ENCODE measurements around the gene PDZD4. TPM values are rescaled to one million over a fixed set of nuclear protein-coding genes. Genes with fewer than 3 reads are reported as not detected.

PDZD4 gene
- total RNA-seq, 2 donors from 2014 or later = 2.1 to 7.1 TPM

DNA sequence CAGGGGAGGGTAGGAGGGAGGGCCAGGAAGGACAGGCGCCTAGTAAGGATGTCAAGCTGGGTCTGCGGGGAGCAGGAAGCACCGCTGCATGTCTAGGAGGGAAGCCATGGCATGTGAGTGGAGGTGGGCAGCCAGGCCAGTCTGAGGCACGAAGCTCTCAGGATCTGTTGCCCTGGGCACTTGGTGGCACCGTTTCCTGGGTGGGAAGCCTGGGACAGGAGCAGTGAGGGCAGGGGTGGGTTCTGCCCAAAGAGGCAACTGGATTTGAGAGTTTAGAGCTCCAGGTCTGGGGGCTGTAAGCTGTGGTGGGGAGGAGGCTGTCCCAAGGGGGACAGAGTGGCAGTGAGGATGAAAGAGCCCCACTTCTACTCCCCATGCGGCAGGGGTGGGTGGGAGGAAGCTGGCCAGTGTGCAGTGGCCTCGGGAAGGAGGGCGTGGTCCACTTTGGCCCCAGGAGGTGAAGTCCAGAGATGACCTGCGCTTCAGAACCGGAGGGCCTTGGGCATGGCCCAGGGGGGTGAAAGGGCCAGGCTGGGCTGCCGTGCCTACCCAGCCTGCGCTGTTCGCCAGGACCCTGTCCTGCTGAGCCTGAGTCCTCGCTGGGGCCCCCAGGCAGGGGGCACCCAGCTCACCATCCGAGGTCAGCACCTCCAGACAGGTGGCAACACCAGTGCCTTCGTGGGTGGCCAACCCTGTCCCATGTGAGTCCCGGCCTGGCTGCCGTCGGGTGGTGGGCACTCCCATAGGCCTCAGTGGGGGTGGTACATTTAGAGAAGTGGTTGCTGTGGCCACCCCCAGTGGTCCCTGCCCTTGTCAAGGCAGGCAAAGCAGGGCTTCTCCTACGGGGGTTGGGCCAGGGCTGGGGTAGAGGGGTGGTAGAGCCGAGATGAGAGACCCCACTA is 57.8 kb downstream of the PDZD4 start:
- no peak overlapping the region for H3K27ac ChIP-seq
- H3K4me3 ChIP-seq = no peak overlapping the region
- no peak for DNase-seq (ENCODE audit: low spot score)
- no peaks in the 10 kb centered on the region for H3K27me3 ChIP-seq
- no peaks in the 10 kb centered on the region for H3K4me1 ChIP-seq
- no peaks in the 10 kb centered on the region for H3K9me3 ChIP-seq
- TF ChIP-seq, protein P1, sequence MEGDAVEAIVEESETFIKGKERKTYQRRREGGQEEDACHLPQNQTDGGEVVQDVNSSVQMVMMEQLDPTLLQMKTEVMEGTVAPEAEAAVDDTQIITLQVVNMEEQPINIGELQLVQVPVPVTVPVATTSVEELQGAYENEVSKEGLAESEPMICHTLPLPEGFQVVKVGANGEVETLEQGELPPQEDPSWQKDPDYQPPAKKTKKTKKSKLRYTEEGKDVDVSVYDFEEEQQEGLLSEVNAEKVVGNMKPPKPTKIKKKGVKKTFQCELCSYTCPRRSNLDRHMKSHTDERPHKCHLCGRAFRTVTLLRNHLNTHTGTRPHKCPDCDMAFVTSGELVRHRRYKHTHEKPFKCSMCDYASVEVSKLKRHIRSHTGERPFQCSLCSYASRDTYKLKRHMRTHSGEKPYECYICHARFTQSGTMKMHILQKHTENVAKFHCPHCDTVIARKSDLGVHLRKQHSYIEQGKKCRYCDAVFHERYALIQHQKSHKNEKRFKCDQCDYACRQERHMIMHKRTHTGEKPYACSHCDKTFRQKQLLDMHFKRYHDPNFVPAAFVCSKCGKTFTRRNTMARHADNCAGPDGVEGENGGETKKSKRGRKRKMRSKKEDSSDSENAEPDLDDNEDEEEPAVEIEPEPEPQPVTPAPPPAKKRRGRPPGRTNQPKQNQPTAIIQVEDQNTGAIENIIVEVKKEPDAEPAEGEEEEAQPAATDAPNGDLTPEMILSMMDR (IDR thresholded peaks at IDR 0.05) = no peak
- H3K36me3 ChIP-seq = no peaks in the 10 kb centered on the region

DNA sequence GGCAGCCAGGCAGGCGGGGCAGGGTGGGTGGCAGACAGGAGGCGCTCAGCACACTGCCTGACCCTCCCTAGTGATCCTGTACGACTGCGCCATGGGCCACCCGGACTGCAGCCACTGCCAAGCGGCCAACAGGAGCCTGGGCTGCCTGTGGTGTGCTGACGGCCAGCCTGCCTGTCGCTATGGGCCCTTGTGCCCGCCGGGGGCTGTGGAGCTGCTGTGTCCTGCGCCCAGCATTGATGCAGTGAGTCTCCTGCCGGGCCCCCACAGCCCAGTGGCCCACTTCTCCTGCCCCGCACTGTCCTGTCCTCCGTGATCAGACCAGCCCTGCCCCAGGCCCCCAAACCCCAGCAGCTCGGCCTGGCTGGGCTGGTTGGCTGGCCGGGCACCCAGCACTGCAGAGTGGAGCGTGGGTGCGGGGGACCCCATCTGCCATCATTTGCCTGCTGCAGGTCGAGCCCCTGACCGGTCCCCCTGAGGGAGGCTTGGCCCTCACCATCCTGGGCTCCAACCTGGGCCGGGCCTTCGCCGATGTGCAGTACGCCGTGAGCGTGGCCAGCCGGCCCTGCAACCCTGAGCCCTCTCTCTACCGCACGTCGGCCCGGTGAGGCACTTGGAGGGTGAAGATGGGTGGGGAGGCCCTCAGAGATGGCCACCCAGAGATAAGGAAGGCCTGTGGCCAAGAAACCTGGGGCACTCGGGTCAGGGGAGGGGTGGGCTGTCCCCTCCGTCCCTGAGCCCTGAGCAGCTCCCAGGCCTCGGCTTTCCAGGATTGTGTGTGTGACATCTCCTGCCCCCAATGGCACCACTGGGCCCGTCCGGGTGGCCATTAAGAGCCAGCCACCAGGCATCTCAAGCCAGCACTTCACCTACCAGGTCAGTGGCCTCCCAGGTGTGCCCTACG is 58.7 kb downstream of the PDZD4 start:
- no peaks in the 10 kb centered on the region for H3K9me3 ChIP-seq
- H3K27me3 ChIP-seq = no peaks in the 10 kb centered on the region
- DNase-seq (ENCODE audit: low spot score) = no peak
- TF ChIP-seq, protein P1 (IDR thresholded peaks at IDR 0.05) = no peak
- H3K4me3 ChIP-seq = no peak overlapping the region
- no peak overlapping the region for H3K27ac ChIP-seq
- no peaks in the 10 kb centered on the region for H3K36me3 ChIP-seq
- H3K4me1 ChIP-seq = no peaks in the 10 kb centered on the region

DNA sequence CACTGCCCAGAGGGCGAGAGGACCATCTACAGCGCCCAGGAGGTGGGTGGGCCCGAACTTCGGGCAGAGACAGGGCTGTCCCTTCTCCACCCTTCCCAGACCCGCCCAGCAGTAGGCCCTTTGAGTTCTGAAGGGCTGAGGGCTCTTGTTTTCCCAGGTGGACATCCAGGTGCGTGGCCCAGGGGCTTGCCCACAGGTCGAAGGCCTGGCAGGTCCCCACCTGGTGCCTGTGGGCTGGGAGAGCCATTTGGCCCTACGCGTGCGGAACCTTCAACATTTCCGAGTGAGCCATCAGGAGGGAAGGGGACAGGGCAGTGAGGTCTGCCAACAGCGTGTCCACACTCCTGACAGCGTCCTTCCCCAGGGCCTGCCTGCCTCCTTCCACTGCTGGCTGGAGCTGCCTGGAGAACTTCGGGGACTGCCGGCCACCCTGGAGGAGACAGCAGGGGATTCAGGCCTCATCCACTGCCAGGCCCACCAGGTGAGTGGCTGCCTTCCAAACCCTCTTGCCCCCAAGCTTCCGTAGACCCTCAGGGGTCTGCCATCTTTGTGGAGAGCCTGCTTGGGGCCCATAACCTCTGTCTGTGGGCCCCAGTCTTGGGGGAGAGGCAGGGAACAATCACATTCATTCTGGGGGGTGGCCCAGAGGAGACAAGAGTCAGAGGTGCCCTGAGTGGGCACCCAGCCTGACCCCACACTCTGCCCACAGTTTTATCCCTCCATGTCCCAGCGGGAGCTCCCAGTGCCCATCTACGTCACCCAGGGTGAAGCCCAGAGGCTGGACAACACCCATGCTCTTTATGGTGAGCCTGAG is 59.5 kb downstream of the PDZD4 start:
- Histone ChIP-seq H3K27me3 (no peaks in the 10 kb centered on the region), H3K9me3 (no peaks in the 10 kb centered on the region), H3K27ac (no peak overlapping the region), H3K4me3 (no peak overlapping the region), H3K4me1 (peaks cover 0 to 3% of the 10 kb centered on the region in 2 donors), H3K36me3 (no peaks in the 10 kb centered on the region)
- TF ChIP-seq, protein P1 (IDR thresholded peaks at IDR 0.05) = no peak
- DNase-seq (ENCODE audit: low spot score) = no peak

DNA sequence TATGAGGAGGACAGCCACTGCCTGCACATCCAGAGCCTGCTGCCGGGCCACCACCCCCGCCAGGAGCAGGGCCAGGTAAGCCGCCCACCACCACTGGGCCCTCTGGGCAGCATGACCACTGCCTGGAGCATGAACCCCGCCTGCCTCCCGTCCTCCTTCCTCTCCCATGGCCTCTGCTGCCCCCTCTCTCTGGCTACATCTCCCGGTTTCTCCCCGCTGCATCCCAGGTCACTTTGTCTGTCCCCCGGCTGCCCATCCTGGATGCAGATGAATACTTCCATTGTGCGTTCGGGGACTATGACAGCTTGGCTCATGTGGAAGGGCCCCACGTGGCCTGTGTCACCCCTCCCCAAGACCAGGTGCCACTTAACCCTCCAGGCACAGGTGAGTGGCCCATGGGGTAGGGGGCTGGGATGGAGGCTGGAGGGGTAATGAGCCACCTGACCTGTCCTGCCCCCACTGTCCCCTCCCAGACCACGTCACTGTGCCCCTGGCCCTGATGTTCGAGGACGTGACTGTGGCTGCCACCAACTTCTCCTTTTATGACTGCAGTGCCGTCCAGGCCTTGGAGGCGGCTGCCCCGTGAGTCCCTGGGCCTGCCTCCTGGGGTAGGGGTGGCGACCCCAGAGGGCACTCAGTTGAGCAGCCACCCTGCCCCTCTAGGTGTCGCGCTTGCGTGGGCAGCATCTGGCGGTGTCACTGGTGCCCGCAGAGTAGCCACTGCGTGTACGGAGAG is 60.3 kb downstream of the PDZD4 start:
- no peaks in the 10 kb centered on the region for H3K27me3 ChIP-seq
- H3K4me3 ChIP-seq = no peak overlapping the region
- no peaks in the 10 kb centered on the region for H3K9me3 ChIP-seq
- TF ChIP-seq, protein P1 (IDR thresholded peaks at IDR 0.05) = no peak
- H3K27ac ChIP-seq = no peak overlapping the region
- H3K4me1 ChIP-seq = peaks cover 0 to 11% of the 10 kb centered on the region in 2 donors
- no peaks in the 10 kb centered on the region for H3K36me3 ChIP-seq
- DNase-seq (ENCODE audit: low spot score) = no peak

Measured in right atrium auricular region (tissue), 2 donors.